Measurements from ENCODE around the gene GABRG3. TPM values are rescaled to one million over a fixed set of nuclear protein-coding genes. Genes with fewer than 3 reads are reported as not detected.

Gene GABRG3
- total RNA-seq, 1 donor from 2014 or later: 0.54 TPM

- Mint-ChIP-seq H3K4me1 (ENCODE audit: low read depth, unreplicated experiment) (no peaks in the 10 kb centered on the region), H3K27ac (ENCODE audit: unreplicated experiment) (no peak overlapping the region), H3K27me3 (ENCODE audit: low read depth, unreplicated experiment) (peaks cover 13% of the 10 kb centered on the region), H3K9me3 (ENCODE audit: unreplicated experiment) (peaks cover 3% of the 10 kb centered on the region), H3K4me3 (ENCODE audit: unreplicated experiment) (no peak overlapping the region), H3K36me3 (ENCODE audit: low read depth, unreplicated experiment) (no peaks in the 10 kb centered on the region)
- Histone ChIP-seq H3K79me2 (ENCODE audit: insufficient read depth, low read length) (no peaks in the 10 kb centered on the region), H3K27me3 (ENCODE audit: insufficient read depth, low read length) (no peaks in the 10 kb centered on the region), H3K4me1 (ENCODE audit: insufficient read depth, low read length) (no peaks in the 10 kb centered on the region), H3K9me3 (ENCODE audit: insufficient read depth, low read depth, low read length) (no peaks in the 10 kb centered on the region), H3K27ac (ENCODE audit: low read depth, low read length) (no peak overlapping the region), H4K20me1 (ENCODE audit: insufficient read depth, low read length) (no peaks in the 10 kb centered on the region), H3K36me3 (ENCODE audit: insufficient read depth, low read length) (no peaks in the 10 kb centered on the region), H3K9ac (ENCODE audit: low read length) (no peak overlapping the region), H2AFZ (ENCODE audit: low read depth, low read length) (no peak overlapping the region), H3K4me2 (ENCODE audit: low read length) (no peak overlapping the region), H3K4me3 (ENCODE audit: insufficient read depth, low read depth, low read length) (no peak overlapping the region)
- TF ChIP-seq EZH2 (IDR thresholded peaks at IDR 0.05; ENCODE audit: insufficient read depth, low read length): no peak
- no peak for TF ChIP-seq CTCF (IDR thresholded peaks at IDR 0.05; ENCODE audit: insufficient read depth, low read depth, low read length)
- DNase-seq (ENCODE audit: low read depth): no peak
- FAIRE-seq: no peak
Observed at GRCh38 chr15:27249046-27249759, 278.2 kb downstream of the GABRG3 start.

GRCh38 chr15:27249760-27250109 is 278.8 kb downstream of the GABRG3 start:
- Histone ChIP-seq H2AFZ (ENCODE audit: low read depth, low read length) (no peak overlapping the region), H3K4me3 (ENCODE audit: insufficient read depth, low read depth, low read length) (no peak overlapping the region), H3K36me3 (ENCODE audit: insufficient read depth, low read length) (no peaks in the 10 kb centered on the region), H4K20me1 (ENCODE audit: insufficient read depth, low read length) (no peaks in the 10 kb centered on the region), H3K4me1 (ENCODE audit: insufficient read depth, low read length) (no peaks in the 10 kb centered on the region), H3K4me2 (ENCODE audit: low read length) (no peak overlapping the region), H3K79me2 (ENCODE audit: insufficient read depth, low read length) (no peaks in the 10 kb centered on the region), H3K9me3 (ENCODE audit: insufficient read depth, low read depth, low read length) (no peaks in the 10 kb centered on the region), H3K9ac (ENCODE audit: low read length) (no peak overlapping the region), H3K27me3 (ENCODE audit: insufficient read depth, low read length) (no peaks in the 10 kb centered on the region), H3K27ac (ENCODE audit: low read depth, low read length) (no peak overlapping the region)
- DNase-seq (ENCODE audit: low read depth): no peak
- TF ChIP-seq CTCF (IDR thresholded peaks at IDR 0.05; ENCODE audit: insufficient read depth, low read depth, low read length): no peak
- TF ChIP-seq EZH2 (IDR thresholded peaks at IDR 0.05; ENCODE audit: insufficient read depth, low read length): no peak
- Mint-ChIP-seq H3K27me3 (ENCODE audit: low read depth, unreplicated experiment) (peaks cover 13% of the 10 kb centered on the region), H3K9me3 (ENCODE audit: unreplicated experiment) (peaks cover 3% of the 10 kb centered on the region), H3K27ac (ENCODE audit: unreplicated experiment) (no peak overlapping the region), H3K4me3 (ENCODE audit: unreplicated experiment) (no peak overlapping the region), H3K36me3 (ENCODE audit: low read depth, unreplicated experiment) (no peaks in the 10 kb centered on the region), H3K4me1 (ENCODE audit: low read depth, unreplicated experiment) (no peaks in the 10 kb centered on the region)
- FAIRE-seq: no peak

- H4K20me1 ChIP-seq (ENCODE audit: insufficient read depth, low read length): no peaks in the 10 kb centered on the region
- no peak overlapping the region for H3K27ac Mint-ChIP-seq (ENCODE audit: unreplicated experiment)
- no peaks in the 10 kb centered on the region for H3K9me3 ChIP-seq (ENCODE audit: insufficient read depth, low read depth, low read length)
- FAIRE-seq: no peak
- no peak overlapping the region for H3K4me2 ChIP-seq (ENCODE audit: low read length)
- H3K27ac ChIP-seq (ENCODE audit: low read depth, low read length): no peak overlapping the region
- no peaks in the 10 kb centered on the region for H3K4me1 Mint-ChIP-seq (ENCODE audit: low read depth, unreplicated experiment)
- no peaks in the 10 kb centered on the region for H3K36me3 Mint-ChIP-seq (ENCODE audit: low read depth, unreplicated experiment)
- no peaks in the 10 kb centered on the region for H3K79me2 ChIP-seq (ENCODE audit: insufficient read depth, low read length)
- no peaks in the 10 kb centered on the region for H3K36me3 ChIP-seq (ENCODE audit: insufficient read depth, low read length)
- no peaks in the 10 kb centered on the region for H3K4me1 ChIP-seq (ENCODE audit: insufficient read depth, low read length)
- H3K27me3 Mint-ChIP-seq (ENCODE audit: low read depth, unreplicated experiment): peaks cover 13% of the 10 kb centered on the region
- TF ChIP-seq CTCF (IDR thresholded peaks at IDR 0.05; ENCODE audit: insufficient read depth, low read depth, low read length) (no peak), EZH2 (IDR thresholded peaks at IDR 0.05; ENCODE audit: insufficient read depth, low read length) (no peak)
- no peak overlapping the region for H3K4me3 Mint-ChIP-seq (ENCODE audit: unreplicated experiment)
- H2AFZ ChIP-seq (ENCODE audit: low read depth, low read length): no peak overlapping the region
- no peaks in the 10 kb centered on the region for H3K27me3 ChIP-seq (ENCODE audit: insufficient read depth, low read length)
- H3K9me3 Mint-ChIP-seq (ENCODE audit: unreplicated experiment): peaks cover 3% of the 10 kb centered on the region
- no peak overlapping the region for H3K4me3 ChIP-seq (ENCODE audit: insufficient read depth, low read depth, low read length)
- H3K9ac ChIP-seq (ENCODE audit: low read length): no peak overlapping the region
- no peak for DNase-seq (ENCODE audit: low read depth)
Observed at GRCh38 chr15:27250223-27250622, 279.2 kb downstream of the GABRG3 start.

Data from astrocyte (in vitro differentiated cells and primary cell).